DOHH2 (cell line): ENCODE measurements around the gene UBE2D2.

Experiments used
- H3F3A ChIP-seq: fragments of 200-600 bp; sonication (generic), shearing (Covaris generic); 2 replicates; pipeline ENCODE4 v1.6.0; 2016; ENCODE audit warnings: antibody characterized with exemption, mild to moderate bottlenecking; ENCODE audit not compliant: control insufficient read depth, insufficient read depth
- H3K27ac ChIP-seq: fragments of 200-600 bp; sonication (generic); 2 replicates; pipeline ENCODE4 v1.5.1; 2014; ENCODE audit warnings: low read depth, mild to moderate bottlenecking, low read length, moderate library complexity
- H3K27me3 ChIP-seq: fragments of 200-600 bp; sonication (generic); 2 replicates; pipeline ENCODE4 v1.6.1; 2014; ENCODE audit warnings: mild to moderate bottlenecking, low read length, mixed read lengths; ENCODE audit not compliant: control insufficient read depth
- H3K36me3 ChIP-seq: fragments of 200-600 bp; sonication (generic); 2 replicates; pipeline ENCODE4 v1.6.1; 2014; ENCODE audit warnings: mild to moderate bottlenecking, low read length, moderate library complexity, mixed read lengths; ENCODE audit not compliant: control insufficient read depth
- H3K4me1 ChIP-seq: fragments of 200-600 bp; sonication (generic); 2 replicates; pipeline ENCODE4 v1.6.1; 2014; ENCODE audit warnings: mild to moderate bottlenecking, low read length, mixed read lengths; ENCODE audit not compliant: control insufficient read depth
- H3K4me2 ChIP-seq: fragments of 200-600 bp; sonication (generic); 2 replicates; pipeline ENCODE4 v1.6.0; 2014; ENCODE audit warnings: mild to moderate bottlenecking, low read length, moderate library complexity
- H3K4me3 ChIP-seq: fragments of 200-600 bp; sonication (generic); 2 replicates; pipeline ENCODE4 v1.5.1; 2014; ENCODE audit warnings: mild to moderate bottlenecking, low read length, mixed read lengths
- H3K79me2 ChIP-seq: fragments of 200-600 bp; sonication (generic); 2 replicates; pipeline ENCODE4 v1.6.1; 2014; ENCODE audit warnings: mild to moderate bottlenecking, low read length, mixed read lengths; ENCODE audit not compliant: control insufficient read depth
- H3K9me2 ChIP-seq: fragments of 200-600 bp; sonication (generic); replicated peaks from 2 replicates; pipeline ENCODE4 v1.6.1; 2014; ENCODE audit warnings: mild to moderate bottlenecking, low read length, mixed read lengths; ENCODE audit not compliant: control insufficient read depth
- H3K9me3 ChIP-seq: fragments of 200-600 bp; sonication (generic); 2 replicates; pipeline ENCODE4 v1.6.1; 2014; ENCODE audit warnings: antibody characterized with exemption, low read length, mixed read lengths; ENCODE audit not compliant: control insufficient read depth, insufficient read depth
- H4K20me1 ChIP-seq: fragments of 200-600 bp; sonication (generic); 2 replicates; pipeline ENCODE4 v1.6.0; 2014; ENCODE audit warnings: low read depth, mild to moderate bottlenecking, antibody characterized with exemption, low read length, moderate library complexity; ENCODE audit not compliant: control insufficient read depth, insufficient read depth
- EZH2phosphoT487 ChIP-seq: fragments of 200-600 bp; sonication (generic); IDR thresholded peaks from 2 replicates; pipeline ENCODE4 v1.6.1; 2017; ENCODE audit warnings: borderline replicate concordance, mild to moderate bottlenecking, antibody characterized with exemption, low read length, moderate library complexity, mixed read lengths
- TF ChIP-seq, protein P1 (sequence below): fragments of 200-600 bp; sonication (generic); IDR thresholded peaks from one replicate; pipeline ENCODE4 v1.5.1; 2014; ENCODE audit warnings: antibody characterized with exemption, mild to moderate bottlenecking, low read depth, low read length; ENCODE audit not compliant: poor library complexity, severe bottlenecking

UBE2D2 gene

DNA sequence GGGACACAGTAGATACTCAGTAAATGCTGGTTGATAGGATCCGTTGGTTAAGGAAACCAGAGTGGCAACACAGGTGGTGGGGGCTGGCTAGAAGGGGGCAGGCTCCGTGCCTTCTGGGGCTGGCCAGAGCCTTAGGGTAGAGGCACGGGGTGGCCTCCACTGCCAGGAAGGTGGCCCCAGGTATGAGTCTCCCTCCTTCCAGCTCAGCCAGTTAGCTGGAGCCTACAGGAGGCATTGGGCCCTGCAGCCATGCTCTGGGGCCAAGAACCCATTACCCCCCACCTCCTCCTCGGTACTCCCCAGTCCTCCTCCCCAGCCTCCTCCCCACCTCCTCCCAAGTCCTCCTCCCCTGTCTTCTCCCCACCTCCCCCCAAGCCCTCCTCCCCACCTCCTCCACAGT lies 114.7 kb downstream of the UBE2D2 start:
- peaks cover 2% of the 10 kb centered on the region for H3F3A ChIP-seq
- peaks cover 12% of the 10 kb centered on the region for H3K36me3 ChIP-seq
- peaks cover 28% of the 10 kb centered on the region for H3K4me1 ChIP-seq
- H3K27me3 ChIP-seq, result no peaks in the 10 kb centered on the region
- H3K9me2 ChIP-seq, result no peaks in the 10 kb centered on the region
- 0 out of 2 replicates have a peak, but pooled peaks cover 5% of the 10 kb centered on the region for H4K20me1 ChIP-seq
- H3K4me2 ChIP-seq, result no peak overlapping the region
- H3K9me3 ChIP-seq, result no peaks in the 10 kb centered on the region
- H3K4me3 ChIP-seq, result no peak overlapping the region
- TF ChIP-seq EZH2phosphoT487, result no peak
- TF ChIP-seq, protein P1, sequence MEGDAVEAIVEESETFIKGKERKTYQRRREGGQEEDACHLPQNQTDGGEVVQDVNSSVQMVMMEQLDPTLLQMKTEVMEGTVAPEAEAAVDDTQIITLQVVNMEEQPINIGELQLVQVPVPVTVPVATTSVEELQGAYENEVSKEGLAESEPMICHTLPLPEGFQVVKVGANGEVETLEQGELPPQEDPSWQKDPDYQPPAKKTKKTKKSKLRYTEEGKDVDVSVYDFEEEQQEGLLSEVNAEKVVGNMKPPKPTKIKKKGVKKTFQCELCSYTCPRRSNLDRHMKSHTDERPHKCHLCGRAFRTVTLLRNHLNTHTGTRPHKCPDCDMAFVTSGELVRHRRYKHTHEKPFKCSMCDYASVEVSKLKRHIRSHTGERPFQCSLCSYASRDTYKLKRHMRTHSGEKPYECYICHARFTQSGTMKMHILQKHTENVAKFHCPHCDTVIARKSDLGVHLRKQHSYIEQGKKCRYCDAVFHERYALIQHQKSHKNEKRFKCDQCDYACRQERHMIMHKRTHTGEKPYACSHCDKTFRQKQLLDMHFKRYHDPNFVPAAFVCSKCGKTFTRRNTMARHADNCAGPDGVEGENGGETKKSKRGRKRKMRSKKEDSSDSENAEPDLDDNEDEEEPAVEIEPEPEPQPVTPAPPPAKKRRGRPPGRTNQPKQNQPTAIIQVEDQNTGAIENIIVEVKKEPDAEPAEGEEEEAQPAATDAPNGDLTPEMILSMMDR, result no peak
- H3K27ac ChIP-seq, result no peak overlapping the region
- H3K79me2 ChIP-seq, result peaks cover 64% of the 10 kb centered on the region

DNA sequence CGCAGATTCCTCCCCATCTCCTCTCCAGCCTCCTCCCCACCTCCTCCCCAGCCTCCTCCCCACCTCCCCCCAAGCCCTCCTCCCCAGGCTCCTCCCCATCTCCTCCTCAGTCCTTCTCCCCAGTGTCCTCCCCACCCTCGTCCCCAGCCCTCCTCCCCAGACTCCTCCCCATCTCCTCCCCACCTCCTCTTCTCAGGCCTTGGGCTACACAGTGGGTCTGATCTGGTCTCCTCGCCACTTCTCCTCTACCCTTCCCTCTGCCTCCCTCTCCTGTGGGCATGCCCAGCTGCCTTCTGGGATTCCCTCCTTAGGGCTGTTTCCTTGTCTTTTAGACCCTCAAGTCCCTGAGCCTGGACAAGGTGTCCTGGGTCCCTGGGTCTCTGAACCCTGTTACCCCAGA lies 115.3 kb downstream of the UBE2D2 start:
- peaks cover 58% of the 10 kb centered on the region for H3K79me2 ChIP-seq
- no peaks in the 10 kb centered on the region for H3K9me3 ChIP-seq
- H3K4me3 ChIP-seq, result no peak overlapping the region
- H3K27ac ChIP-seq, result no peak overlapping the region
- H3K27me3 ChIP-seq, result no peaks in the 10 kb centered on the region
- peaks cover 22% of the 10 kb centered on the region for H3K4me1 ChIP-seq
- TF ChIP-seq, protein P1, result no peak
- no peak for TF ChIP-seq EZH2phosphoT487
- no peaks in the 10 kb centered on the region for H3F3A ChIP-seq
- no peak overlapping the region for H3K4me2 ChIP-seq
- no peaks in the 10 kb centered on the region for H3K9me2 ChIP-seq
- H3K36me3 ChIP-seq, result peaks cover 15% of the 10 kb centered on the region; the same call in 1 of the 2 replicates
- H4K20me1 ChIP-seq, result 0 out of 2 replicates have a peak, but pooled peaks cover 5% of the 10 kb centered on the region

DNA sequence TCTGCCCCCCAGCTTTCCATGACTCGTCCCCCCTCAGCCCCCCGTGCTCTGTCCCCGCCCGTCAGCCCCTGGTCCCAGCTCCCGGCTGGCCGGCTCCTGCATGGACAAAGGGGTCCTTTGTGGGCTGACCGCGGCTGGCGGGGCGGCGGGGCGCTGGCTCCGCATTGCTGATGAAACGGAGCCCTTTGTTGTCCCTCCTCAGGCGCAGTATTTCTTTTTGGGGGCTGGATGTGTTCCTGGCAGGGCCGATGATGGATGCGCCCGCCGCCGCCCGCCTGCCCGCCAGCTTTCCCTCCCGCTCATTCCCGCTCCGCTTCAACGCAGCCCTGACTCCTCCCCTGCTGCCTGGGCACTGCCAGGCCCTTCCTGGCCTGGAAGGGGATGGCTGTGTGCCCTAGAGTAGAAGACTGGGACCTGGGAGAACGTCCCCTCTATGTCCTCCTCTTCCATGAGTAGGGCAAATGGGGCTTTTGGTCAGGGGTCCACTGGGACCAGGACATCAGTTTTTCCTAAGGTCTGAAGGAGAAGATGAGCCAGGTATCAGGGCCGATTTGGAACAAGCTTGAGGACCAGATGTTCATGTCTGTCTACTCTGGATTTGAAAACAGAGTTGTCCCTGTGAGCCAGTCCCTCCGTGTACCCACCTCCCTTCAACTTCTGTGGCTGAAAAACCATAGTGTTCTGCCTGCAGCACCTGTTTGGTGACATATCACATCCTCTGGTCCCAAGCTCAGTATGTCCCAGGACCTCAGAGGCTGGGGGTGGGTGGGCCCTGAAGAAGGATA lies 116.0 kb downstream of the UBE2D2 start:
- no peak overlapping the region for H3K4me3 ChIP-seq
- H3K4me2 ChIP-seq, result no peak overlapping the region
- H4K20me1 ChIP-seq, result 0 out of 2 replicates have a peak, but pooled peaks cover 5% of the 10 kb centered on the region
- no peak overlapping the region for H3K27ac ChIP-seq
- H3K79me2 ChIP-seq, result peaks cover 51% of the 10 kb centered on the region
- peaks cover 17% of the 10 kb centered on the region; the same call in 1 of the 2 replicates for H3K36me3 ChIP-seq
- H3F3A ChIP-seq, result no peaks in the 10 kb centered on the region
- no peaks in the 10 kb centered on the region for H3K27me3 ChIP-seq
- no peaks in the 10 kb centered on the region for H3K9me2 ChIP-seq
- TF ChIP-seq EZH2phosphoT487, result no peak
- TF ChIP-seq, protein P1, result no peak
- H3K4me1 ChIP-seq, result peaks cover 15% of the 10 kb centered on the region
- no peaks in the 10 kb centered on the region for H3K9me3 ChIP-seq
